ENCODE results near the gene COL5A2. TPM values are rescaled to one million over a fixed set of nuclear protein-coding genes. Genes with fewer than 3 reads are reported as not detected.

The COL5A2 gene
- total RNA-seq, 1 donor from 2014 or later: 10.5 TPM

- ATAC-seq (peak; percentile 86), DNase-seq (ENCODE audit: missing footprints) (no peak)
- intact Hi-C loops (cut with DNase I): no loop called here
Measured at GRCh38 chr2:189022492-189022891, 157.1 kb downstream of the COL5A2 start.

GRCh38 chr2:189022053-189022481, 157.5 kb downstream of the COL5A2 start:
- intact Hi-C loops (cut with DNase I): no loop called here
- ATAC-seq (peak; percentile 90), DNase-seq (ENCODE audit: missing footprints) (no peak)

- ATAC-seq (no peak), DNase-seq (ENCODE audit: missing footprints) (no peak)
- intact Hi-C loops (cut with DNase I): no loop called here
Measured at GRCh38 chr2:189020179-189020578, 159.4 kb downstream of the COL5A2 start.

GRCh38 chr2:189018631-189019030, 160.9 kb downstream of the COL5A2 start:
- DNase-seq (ENCODE audit: missing footprints): no peak

GRCh38 chr2:189016311-189016861, 163.2 kb downstream of the COL5A2 start:
- no peak for DNase-seq (ENCODE audit: missing footprints)
- ATAC-seq: no peak
- intact Hi-C loops (cut with DNase I): no loop called here

More at GRCh38 chr2:189018631-189019030, 160.9 kb downstream of the COL5A2 start:
- intact Hi-C loops (cut with DNase I): no loop called here
- ATAC-seq: no peak

- intact Hi-C loops (cut with DNase I): no loop called here
- ATAC-seq: no peak
- no peak for DNase-seq (ENCODE audit: missing footprints)
Measured at GRCh38 chr2:189015359-189015758, 164.2 kb downstream of the COL5A2 start.

GRCh38 chr2:189014449-189015138, 165.0 kb downstream of the COL5A2 start:
- ATAC-seq (no peak), DNase-seq (ENCODE audit: missing footprints) (no peak)
- intact Hi-C loops (cut with DNase I): no loop called here

GRCh38 chr2:189013671-189014448, 165.7 kb downstream of the COL5A2 start:
- DNase-seq (ENCODE audit: missing footprints) (no peak), ATAC-seq (no peak)
- intact Hi-C loops (cut with DNase I): no loop called here

GRCh38 chr2:189013031-189013430, 166.5 kb downstream of the COL5A2 start:
- intact Hi-C loops (cut with DNase I): no loop called here
- DNase-seq (ENCODE audit: missing footprints) (no peak), ATAC-seq (no peak)

GRCh38 chr2:189012351-189012750, 167.2 kb downstream of the COL5A2 start:
- DNase-seq (ENCODE audit: missing footprints) (no peak), ATAC-seq (no peak)
- intact Hi-C loops (cut with DNase I): no loop called here

GRCh38 chr2:189010536-189010935, 169.0 kb downstream of the COL5A2 start:
- DNase-seq (ENCODE audit: missing footprints) (no peak), ATAC-seq (no peak)
- intact Hi-C loops (cut with DNase I): no loop called here

- intact Hi-C loops (cut with DNase I): no loop called here
- DNase-seq (ENCODE audit: missing footprints) (no peak), ATAC-seq (no peak)
Measured at GRCh38 chr2:189008555-189009262, 170.9 kb downstream of the COL5A2 start.

GRCh38 chr2:189002079-189002478, 177.5 kb downstream of the COL5A2 start:
- DNase-seq (ENCODE audit: missing footprints): no peak
- ATAC-seq: no peak
- intact Hi-C loops (cut with DNase I): no loop called here

- DNase-seq (ENCODE audit: missing footprints) (no peak), ATAC-seq (no peak)
- intact Hi-C loops (cut with DNase I): no loop called here
Measured at GRCh38 chr2:189000221-189000620, 179.3 kb downstream of the COL5A2 start.

- DNase-seq (ENCODE audit: missing footprints) (no peak), ATAC-seq (peak; percentile 46)
- intact Hi-C loops (cut with DNase I): no loop called here
Measured at GRCh38 chr2:188997263-188997662, 182.3 kb downstream of the COL5A2 start.

GRCh38 chr2:188993247-188993646, 186.3 kb downstream of the COL5A2 start:
- intact Hi-C loops (cut with DNase I): no loop called here
- DNase-seq (ENCODE audit: missing footprints) (no peak), ATAC-seq (no peak)

GRCh38 chr2:188986839-188987238, 192.7 kb downstream of the COL5A2 start:
- DNase-seq (ENCODE audit: missing footprints) (no peak), ATAC-seq (no peak)
- intact Hi-C loops (cut with DNase I): no loop called here

GRCh38 chr2:188984680-188985079, 194.9 kb downstream of the COL5A2 start:
- intact Hi-C loops (cut with DNase I): loop anchor here (2.0 kb wide), 1 partner anchor 460 kb away; no protein-coding TSS in a partner anchor
- ATAC-seq (peak; percentile 67), DNase-seq (ENCODE audit: missing footprints) (no peak)

GRCh38 chr2:188984065-188984491, 195.5 kb downstream of the COL5A2 start:
- intact Hi-C loops (cut with DNase I): loop anchor here (2.0 kb wide), 1 partner anchor 459 kb away; no protein-coding TSS in a partner anchor
- DNase-seq (ENCODE audit: missing footprints) (no peak), ATAC-seq (peak; percentile 69)

All from Right ventricle myocardium inferior (tissue), 1 donor.